Spleen (tissue), 7 donors: ENCODE data around the gene LRRIQ3.

Experiments used
- POLR2A ChIP-seq, 3 donors: fragments of 450-650 bp; IDR thresholded peaks; one replicate each; pipeline ENCODE4 v1.5.1; 2017; ENCODE audit warnings: antibody characterized with exemption in 3 of 3, mild to moderate bottlenecking in 1 of 3
- TF ChIP-seq, protein P1 (sequence below), 11 experiments: fragments of 200-600 bp in 7 of 11; fragments of 450-650 bp in 4 of 11; sonication (generic) in 4 of 11; IDR thresholded peaks in 8 of 11; conservative IDR thresholded peaks in 3 of 11; 1 replicate in 7 of 11; 2 replicates in 4 of 11; pipeline versions ENCODE4 v1.4.0 to v1.8.0; 2016 to 2021; ENCODE audit warnings: antibody characterized with exemption in 11 of 11, inconsistent platforms in 4 of 11, mild to moderate bottlenecking in 1 of 11
- donor health status: DM: no; HTN: no; CAD: no; lungs with moderate emphysema.
- donor health status: DM: no; HTN: no; CAD: no.
- donor health status: DM: no; HTN: no; CAD: no.

DNA sequence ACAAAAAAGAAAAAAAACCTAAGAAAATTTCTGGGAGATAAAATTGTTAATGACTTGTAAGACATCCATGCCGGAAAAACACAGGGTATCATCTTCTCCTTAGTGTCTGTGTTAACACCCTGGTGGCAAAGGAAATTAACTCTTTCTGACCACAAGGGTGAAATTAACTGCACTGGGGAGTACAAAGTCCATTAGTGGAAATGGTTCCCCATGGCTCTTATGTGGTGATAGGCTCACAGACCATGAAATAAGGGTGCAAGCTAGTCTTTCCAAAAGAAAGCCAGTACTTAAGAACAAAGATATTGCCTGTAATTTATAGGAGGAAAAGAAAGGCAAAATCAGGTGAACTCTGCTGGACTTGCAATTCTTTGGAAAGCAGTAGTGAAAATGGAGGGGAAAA, 185.4 kb downstream of the LRRIQ3 start:
- no peak for TF ChIP-seq POLR2A (IDR thresholded peaks at IDR 0.05)
- TF ChIP-seq, protein P1, sequence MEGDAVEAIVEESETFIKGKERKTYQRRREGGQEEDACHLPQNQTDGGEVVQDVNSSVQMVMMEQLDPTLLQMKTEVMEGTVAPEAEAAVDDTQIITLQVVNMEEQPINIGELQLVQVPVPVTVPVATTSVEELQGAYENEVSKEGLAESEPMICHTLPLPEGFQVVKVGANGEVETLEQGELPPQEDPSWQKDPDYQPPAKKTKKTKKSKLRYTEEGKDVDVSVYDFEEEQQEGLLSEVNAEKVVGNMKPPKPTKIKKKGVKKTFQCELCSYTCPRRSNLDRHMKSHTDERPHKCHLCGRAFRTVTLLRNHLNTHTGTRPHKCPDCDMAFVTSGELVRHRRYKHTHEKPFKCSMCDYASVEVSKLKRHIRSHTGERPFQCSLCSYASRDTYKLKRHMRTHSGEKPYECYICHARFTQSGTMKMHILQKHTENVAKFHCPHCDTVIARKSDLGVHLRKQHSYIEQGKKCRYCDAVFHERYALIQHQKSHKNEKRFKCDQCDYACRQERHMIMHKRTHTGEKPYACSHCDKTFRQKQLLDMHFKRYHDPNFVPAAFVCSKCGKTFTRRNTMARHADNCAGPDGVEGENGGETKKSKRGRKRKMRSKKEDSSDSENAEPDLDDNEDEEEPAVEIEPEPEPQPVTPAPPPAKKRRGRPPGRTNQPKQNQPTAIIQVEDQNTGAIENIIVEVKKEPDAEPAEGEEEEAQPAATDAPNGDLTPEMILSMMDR (IDR thresholded peaks at IDR 0.05 in 8 of 11, conservative IDR thresholded peaks at IDR 0.05 in 3 of 11) = no peak
